ENCODE measurements around the gene CNN2.

GRCh38 chr19:1001538-1002166, 24.8 kb upstream of the CNN2 start:
- no peak for TF ChIP-seq GATA2 (IDR thresholded peaks at IDR 0.05; ENCODE audit: low read depth, low read length)
- no peak for TF ChIP-seq GATA3 (IDR thresholded peaks at IDR 0.05; ENCODE audit: low read depth, low read length)
